Activated gamma-delta T cell treated with Interleukin-2 at 50 U/mL for 16 hours (primary cell): ENCODE data around the gene LTBP4.
"Not testable (repeated sequence)": the region's sequence is repeated elsewhere in the genome, so short reads cannot be mapped to it uniquely, and the experiment has no call there.

Source experiments
- DNase-seq: peaks from one replicate; pipeline ENCODE4 v3.0.0-alpha.2; 2020

LTBP4 gene, protein sequence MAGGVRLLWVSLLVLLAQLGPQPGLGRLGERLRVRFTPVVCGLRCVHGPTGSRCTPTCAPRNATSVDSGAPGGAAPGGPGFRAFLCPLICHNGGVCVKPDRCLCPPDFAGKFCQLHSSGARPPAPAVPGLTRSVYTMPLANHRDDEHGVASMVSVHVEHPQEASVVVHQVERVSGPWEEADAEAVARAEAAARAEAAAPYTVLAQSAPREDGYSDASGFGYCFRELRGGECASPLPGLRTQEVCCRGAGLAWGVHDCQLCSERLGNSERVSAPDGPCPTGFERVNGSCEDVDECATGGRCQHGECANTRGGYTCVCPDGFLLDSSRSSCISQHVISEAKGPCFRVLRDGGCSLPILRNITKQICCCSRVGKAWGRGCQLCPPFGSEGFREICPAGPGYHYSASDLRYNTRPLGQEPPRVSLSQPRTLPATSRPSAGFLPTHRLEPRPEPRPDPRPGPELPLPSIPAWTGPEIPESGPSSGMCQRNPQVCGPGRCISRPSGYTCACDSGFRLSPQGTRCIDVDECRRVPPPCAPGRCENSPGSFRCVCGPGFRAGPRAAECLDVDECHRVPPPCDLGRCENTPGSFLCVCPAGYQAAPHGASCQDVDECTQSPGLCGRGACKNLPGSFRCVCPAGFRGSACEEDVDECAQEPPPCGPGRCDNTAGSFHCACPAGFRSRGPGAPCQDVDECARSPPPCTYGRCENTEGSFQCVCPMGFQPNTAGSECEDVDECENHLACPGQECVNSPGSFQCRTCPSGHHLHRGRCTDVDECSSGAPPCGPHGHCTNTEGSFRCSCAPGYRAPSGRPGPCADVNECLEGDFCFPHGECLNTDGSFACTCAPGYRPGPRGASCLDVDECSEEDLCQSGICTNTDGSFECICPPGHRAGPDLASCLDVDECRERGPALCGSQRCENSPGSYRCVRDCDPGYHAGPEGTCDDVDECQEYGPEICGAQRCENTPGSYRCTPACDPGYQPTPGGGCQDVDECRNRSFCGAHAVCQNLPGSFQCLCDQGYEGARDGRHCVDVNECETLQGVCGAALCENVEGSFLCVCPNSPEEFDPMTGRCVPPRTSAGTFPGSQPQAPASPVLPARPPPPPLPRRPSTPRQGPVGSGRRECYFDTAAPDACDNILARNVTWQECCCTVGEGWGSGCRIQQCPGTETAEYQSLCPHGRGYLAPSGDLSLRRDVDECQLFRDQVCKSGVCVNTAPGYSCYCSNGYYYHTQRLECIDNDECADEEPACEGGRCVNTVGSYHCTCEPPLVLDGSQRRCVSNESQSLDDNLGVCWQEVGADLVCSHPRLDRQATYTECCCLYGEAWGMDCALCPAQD (N-terminal part only)

DNA sequence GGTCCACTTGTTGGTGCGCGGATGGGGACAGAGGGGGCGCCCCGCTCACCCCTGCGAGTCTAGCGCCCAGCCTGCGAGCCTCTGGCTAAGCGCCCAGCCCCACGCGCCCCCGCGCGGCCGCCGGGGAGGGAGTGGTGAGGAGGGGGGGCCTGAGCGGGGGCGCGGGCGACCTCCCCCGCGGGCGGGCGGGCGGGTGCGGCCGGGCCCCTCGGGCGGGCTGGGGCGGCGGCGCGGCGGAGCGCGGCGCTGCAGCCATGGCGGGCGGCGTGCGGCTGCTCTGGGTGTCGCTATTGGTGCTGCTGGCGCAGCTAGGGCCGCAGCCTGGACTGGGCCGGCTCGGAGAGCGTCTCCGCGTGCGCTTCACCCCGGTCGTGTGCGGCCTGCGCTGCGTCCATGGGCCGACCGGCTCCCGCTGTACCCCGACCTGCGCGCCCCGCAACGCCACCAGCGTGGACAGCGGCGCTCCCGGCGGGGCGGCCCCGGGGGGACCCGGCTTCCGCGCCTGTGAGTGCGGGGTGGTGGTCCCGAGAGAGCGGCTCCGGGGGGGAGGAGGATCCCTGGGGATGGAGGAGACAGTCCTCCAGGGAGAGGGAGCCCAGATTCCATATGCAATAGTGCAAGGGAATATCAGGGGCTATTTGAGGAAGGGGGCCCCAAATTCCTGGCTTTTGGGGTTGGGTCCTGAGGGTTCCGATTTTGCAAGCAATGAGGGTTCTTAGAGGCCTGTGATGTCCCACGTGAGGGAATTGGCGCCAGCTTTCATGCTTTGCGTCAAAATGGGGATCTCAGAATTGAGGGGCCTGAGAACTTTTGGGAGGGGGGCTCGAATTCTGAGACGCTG, at the start of gene LTBP4:
Gene LTBP4 (plus strand): TSS at position 236 of the 841 bp plus-strand sequence. CDS start 19 bp downstream, at position 255.
- no peak for DNase-seq

- no peak for DNase-seq
Observed at GRCh38 chr19:40552848-40553247, 48.3 kb upstream of the LTBP4 start.

DNA sequence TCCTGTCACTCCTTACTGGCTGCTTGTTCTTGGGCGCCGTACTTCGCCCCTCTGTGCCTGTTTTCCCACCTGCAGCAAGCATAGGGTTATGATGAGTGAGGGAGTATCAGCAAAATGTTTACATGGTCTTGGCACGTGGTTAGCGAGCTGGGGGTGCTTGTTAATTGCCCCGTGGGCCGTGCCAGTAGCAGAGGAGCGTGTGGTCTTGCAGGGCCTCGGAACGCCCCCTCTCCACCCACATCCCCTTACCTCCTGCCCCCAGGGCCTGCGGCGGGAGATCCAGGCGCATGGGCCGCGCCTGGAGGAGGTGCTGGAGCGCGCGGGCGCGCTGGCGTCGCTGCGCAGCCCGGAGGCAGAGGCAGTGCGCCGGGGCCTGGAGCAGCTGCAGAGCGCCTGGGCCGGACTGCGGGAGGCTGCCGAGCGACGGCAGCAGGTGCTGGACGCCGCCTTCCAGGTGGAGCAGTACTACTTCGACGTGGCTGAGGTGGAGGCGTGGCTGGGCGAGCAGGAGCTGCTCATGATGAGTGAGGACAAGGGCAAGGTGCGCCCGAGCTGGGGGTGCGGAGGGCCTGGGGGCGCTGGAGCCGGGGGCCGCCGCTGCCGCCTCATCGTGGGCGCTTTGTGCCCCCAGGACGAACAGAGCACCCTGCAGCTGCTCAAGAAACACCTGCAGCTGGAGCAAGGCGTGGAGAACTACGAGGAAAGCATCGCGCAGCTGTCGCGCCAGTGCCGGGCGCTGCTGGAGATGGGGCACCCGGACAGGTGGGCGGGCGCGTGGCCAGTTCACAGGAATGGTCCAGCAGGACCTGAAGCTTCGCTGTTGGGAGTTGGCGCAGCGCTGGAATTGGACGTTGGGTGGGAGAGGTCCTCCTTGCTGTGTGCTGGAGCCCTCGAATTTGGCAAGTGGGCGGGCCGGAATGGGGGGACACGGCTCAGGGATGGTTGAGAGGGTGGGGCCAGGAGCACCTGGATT, 47.0 kb upstream of the LTBP4 start:
- no peak for DNase-seq

DNA sequence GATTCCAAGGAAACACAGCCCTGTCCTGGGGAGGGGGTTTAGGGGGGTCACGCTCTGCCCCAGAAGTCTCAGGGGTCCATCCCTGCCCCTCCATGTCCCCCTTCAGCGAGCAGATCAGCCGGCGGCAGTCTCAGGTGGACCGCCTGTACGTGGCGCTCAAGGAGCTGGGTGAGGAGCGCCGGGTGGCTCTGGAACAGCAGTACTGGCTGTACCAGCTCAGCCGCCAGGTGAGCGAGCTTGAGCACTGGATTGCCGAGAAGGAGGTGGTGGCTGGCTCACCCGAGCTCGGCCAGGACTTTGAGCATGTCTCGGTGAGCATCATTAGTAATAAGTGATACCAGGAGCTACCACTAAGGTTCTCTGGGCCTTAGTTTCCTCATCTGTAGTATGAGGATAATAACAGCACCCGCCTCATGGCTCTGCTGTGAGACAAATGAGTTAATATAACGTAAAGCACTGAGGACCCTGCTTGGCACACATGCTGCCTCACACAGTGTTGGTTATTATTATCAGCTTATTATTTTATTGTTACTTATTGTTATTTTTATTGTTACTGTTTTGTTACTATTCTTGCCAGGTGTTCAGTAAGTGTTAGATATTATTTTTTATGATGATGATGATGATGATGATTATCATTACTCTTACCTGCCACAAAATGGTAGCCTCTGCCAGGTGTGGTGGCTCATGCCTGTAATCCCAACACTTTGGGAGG, 45.0 kb upstream of the LTBP4 start:
- DNase-seq: no peak

DNA sequence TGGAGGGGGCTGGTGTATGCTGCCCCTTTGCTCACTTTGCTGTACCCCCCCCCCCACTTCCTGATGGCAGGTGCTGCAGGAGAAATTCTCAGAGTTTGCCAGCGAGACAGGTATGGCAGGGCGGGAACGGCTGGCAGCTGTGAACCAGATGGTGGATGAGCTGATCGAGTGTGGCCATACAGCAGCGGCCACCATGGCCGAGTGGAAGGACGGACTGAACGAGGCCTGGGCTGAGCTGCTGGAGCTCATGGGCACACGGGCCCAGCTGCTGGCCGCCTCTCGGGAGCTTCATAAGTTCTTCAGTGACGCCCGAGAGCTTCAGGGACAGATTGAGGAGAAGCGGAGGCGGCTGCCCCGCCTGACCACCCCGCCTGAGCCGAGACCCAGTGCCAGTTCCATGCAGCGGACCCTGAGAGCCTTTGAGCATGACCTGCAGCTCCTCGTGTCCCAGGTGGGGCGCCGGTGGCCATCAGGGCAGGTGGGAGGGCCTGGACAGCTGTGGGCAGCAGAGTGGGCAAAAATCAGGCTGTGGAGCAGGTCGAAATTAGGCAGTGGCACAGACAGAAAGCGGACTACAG, 44.1 kb upstream of the LTBP4 start:
- no peak for DNase-seq

- DNase-seq: no peak
Observed at GRCh38 chr19:40559394-40559793, 41.8 kb upstream of the LTBP4 start.

DNA sequence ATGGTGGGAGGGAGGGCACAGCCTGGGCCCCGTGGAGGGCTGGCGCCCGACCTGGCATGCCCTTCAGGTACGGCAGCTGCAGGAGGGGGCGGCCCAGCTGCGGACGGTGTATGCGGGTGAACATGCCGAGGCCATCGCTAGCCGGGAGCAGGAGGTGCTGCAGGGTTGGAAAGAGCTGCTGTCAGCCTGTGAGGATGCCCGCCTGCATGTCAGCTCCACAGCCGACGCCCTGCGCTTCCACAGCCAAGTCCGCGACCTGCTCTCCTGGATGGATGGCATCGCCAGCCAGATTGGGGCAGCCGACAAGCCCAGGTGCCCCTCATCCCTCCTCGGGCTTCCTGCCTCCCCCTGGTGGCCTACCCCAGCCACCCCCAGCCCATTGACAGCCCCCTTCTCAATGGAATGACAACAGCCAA, 41.1 kb upstream of the LTBP4 start:
- DNase-seq: no peak

GRCh38 chr19:40561947-40562346, 39.2 kb upstream of the LTBP4 start:
- no peak for DNase-seq

- DNase-seq: not testable (repeated sequence)
Observed at GRCh38 chr19:40564535-40564934, 36.6 kb upstream of the LTBP4 start.

- DNase-seq: no peak
Observed at GRCh38 chr19:40565355-40565754, 35.8 kb upstream of the LTBP4 start.

DNA sequence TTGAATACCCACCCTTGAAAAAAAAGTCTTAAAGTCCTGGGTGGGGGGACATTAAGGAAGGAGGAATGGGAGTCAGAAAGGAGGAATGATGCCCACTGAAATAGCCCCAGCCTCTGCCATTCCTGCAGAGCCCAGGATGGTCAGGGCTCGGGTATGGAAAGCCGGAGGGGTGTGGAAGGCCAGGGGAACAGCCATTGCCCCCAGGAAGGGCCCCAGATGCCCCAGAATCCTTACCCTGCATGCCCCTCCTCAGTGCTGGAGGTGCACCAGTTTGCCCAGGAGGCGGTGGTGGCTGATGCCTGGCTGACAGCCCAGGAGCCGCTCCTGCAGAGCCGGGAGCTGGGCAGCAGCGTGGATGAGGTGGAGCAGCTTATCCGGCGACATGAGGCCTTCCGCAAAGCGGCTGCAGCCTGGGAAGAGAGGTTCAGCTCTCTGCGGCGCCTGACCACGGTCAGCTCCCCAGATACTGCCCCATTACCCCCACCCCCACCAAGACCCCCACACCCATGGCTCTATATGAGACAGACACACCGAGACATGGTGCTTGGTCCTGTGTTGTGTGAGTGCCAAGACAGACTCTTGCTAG, 35.2 kb upstream of the LTBP4 start:
- DNase-seq: no peak

GRCh38 chr19:40567040-40567749, 34.0 kb upstream of the LTBP4 start:
- DNase-seq: no peak

- no peak for DNase-seq
Observed at GRCh38 chr19:40567750-40568494, 33.2 kb upstream of the LTBP4 start.

DNA sequence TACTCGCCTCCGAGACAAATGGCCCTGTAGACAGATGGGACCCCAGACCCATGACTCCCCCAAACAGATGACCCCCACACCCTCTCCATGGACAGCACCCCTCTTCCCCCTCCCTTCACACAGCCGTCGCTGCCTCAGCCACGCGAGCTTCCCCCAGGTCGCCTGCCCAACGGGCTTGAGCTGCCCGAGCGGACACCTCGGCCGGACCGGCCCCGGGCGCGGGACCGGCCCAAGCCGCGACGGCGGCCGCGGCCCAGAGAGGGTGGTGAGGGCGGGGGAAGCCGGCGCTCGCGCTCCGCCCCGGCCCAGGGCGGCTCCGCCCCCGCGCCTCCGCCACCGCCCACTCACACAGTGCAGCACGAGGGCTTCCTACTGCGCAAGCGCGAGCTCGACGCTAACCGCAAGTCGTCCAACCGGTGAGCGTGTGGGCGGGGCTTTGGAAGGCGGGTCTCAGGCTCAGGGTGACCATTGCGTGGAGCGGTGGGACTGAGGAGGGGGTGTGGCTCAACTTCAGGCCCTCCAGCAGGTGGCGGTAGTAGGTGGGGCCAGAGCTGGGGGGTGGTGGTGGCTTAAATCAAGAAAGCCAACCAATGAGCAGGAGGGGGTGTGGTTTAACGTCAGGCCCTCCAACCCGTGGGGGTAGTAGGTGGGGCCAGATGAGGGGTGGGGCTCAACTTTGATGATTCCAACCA, 30.7 kb upstream of the LTBP4 start:
- peak; percentile 90 for DNase-seq

DNA sequence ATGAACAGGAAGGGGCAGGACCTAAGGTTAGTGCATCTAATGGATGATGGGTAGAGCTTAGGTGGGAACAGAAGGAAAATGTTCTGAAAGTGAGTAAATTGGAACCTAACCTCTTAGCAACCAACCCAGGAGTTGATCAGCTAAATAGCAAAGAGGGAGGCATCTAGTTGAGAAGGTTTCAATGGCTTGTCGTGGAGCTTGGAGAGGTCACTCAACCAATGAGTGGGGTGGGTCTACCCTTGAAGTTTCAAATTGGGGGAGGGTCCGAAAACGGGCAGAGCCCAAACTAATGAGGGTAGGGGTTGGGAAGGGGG, 30.2 kb upstream of the LTBP4 start:
- no peak for DNase-seq

GRCh38 chr19:40571831-40572495, 29.2 kb upstream of the LTBP4 start:
- no peak for DNase-seq

DNA sequence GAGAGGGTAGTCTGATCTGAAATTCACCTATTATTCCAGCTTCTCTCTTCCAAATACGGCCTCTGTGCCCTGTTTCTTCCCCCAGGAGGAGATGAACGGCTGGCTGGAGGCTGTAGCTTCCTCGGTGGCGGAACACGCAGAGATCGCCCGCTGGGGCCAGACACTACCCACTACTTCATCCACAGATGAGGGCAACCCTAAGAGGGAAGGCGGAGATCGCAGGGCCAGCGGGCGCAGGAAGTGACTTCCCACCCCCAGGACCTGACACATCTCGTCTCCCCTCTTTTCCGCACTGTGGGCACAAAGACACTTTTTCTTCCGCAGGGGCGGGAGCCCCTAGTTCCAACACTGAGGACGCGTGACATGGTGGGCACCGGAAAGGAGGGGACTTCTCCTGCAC, 25.8 kb upstream of the LTBP4 start:
- DNase-seq: no peak
